Neutrophil (primary cell): ENCODE measurements around the gene FAM222A.

ENCODE experiments used
- H3K27ac ChIP-seq: fragments of 200-600 bp; sonication (generic); 2 replicates; pipeline ENCODE4 v1.5.1; 2016; ENCODE audit warnings: mild to moderate bottlenecking, moderate library complexity
- H3K27me3 ChIP-seq: fragments of 200-600 bp; sonication (generic); 2 replicates; pipeline ENCODE4 v1.6.0; 2016; ENCODE audit warnings: mild to moderate bottlenecking
- H3K36me3 ChIP-seq: fragments of 200-600 bp; sonication (generic); 2 replicates; pipeline ENCODE4 v1.5.1; 2017
- H3K4me1 ChIP-seq, 2 experiments: fragments of 200-600 bp in 1 of 2; sonication (generic) in 1 of 2; 1 replicate in 1 of 2; 2 replicates in 1 of 2; pipeline versions ENCODE4 v1.5.1 to v1.6.1; 2013 to 2016; ENCODE audit warnings: low read depth in 1 of 2, low read length in 1 of 2, mild to moderate bottlenecking in 1 of 2, moderate library complexity in 1 of 2; ENCODE audit not compliant: control insufficient read depth in 1 of 2, insufficient read depth in 1 of 2
- H3K4me3 ChIP-seq, 2 experiments: fragments of 200-600 bp in 1 of 2; sonication (generic) in 1 of 2; 1 replicate in 1 of 2; 2 replicates in 1 of 2; pipeline ENCODE4 v1.5.1; 2013 to 2016; ENCODE audit warnings: low read depth in 1 of 2, low read length in 1 of 2, mild to moderate bottlenecking in 1 of 2, moderate library complexity in 1 of 2
- H3K9me3 ChIP-seq: fragments of 200-600 bp; sonication (generic); 2 replicates; pipeline ENCODE4 v1.5.1; 2016
- CTCF ChIP-seq: fragments of 200-600 bp; sonication (generic); IDR thresholded peaks from 2 replicates; pipeline ENCODE4 v1.5.1; 2016; ENCODE audit warnings: antibody characterized with exemption

Gene FAM222A

GRCh38 chr12:109685574-109686447 is 27.8 kb upstream of the FAM222A start:
- no peaks in the 10 kb centered on the region for H3K36me3 ChIP-seq
- TF ChIP-seq CTCF, result no peak

GRCh38 chr12:109686523-109686922 is 27.1 kb upstream of the FAM222A start:
- Histone ChIP-seq H3K27ac (no peak overlapping the region), H3K27me3 (peaks cover 7% of the 10 kb centered on the region), H3K4me3 (no peak overlapping the region), H3K9me3 (no peaks in the 10 kb centered on the region), H3K36me3 (no peaks in the 10 kb centered on the region), H3K4me1 (peaks cover 3 to 6% of the 10 kb centered on the region in 2 experiments)
- no peak for TF ChIP-seq CTCF

More at GRCh38 chr12:109685574-109686447, 27.8 kb upstream of the FAM222A start:
- no peak overlapping the region for H3K27ac ChIP-seq
- no peaks in the 10 kb centered on the region for H3K9me3 ChIP-seq
- H3K4me3 ChIP-seq, result no peak overlapping the region
- H3K27me3 ChIP-seq, result peaks cover 7% of the 10 kb centered on the region
- H3K4me1 ChIP-seq, result peaks cover 3 to 6% of the 10 kb centered on the region in 2 experiments

- H3K9me3 ChIP-seq, result no peaks in the 10 kb centered on the region
- peaks cover 3 to 6% of the 10 kb centered on the region in 2 experiments for H3K4me1 ChIP-seq
- no peak overlapping the region for H3K27ac ChIP-seq
- H3K27me3 ChIP-seq, result peaks cover 12% of the 10 kb centered on the region
- no peaks in the 10 kb centered on the region for H3K36me3 ChIP-seq
- TF ChIP-seq CTCF, result no peak
- no peak overlapping the region for H3K4me3 ChIP-seq
Observed at GRCh38 chr12:109687250-109687649, 26.4 kb upstream of the FAM222A start.

GRCh38 chr12:109689426-109689825 is 24.2 kb upstream of the FAM222A start:
- Histone ChIP-seq H3K4me1 (peaks cover 3 to 6% of the 10 kb centered on the region in 2 experiments), H3K36me3 (no peaks in the 10 kb centered on the region), H3K27ac (no peak overlapping the region), H3K27me3 (peaks cover 20% of the 10 kb centered on the region), H3K9me3 (no peaks in the 10 kb centered on the region), H3K4me3 (no peak overlapping the region)
- TF ChIP-seq CTCF, result no peak

GRCh38 chr12:109693160-109693559 is 20.5 kb upstream of the FAM222A start:
- Histone ChIP-seq H3K27me3 (peaks cover 20% of the 10 kb centered on the region), H3K4me3 (no peak overlapping the region), H3K4me1 (peaks cover 3 to 6% of the 10 kb centered on the region in 2 experiments), H3K9me3 (no peaks in the 10 kb centered on the region), H3K27ac (no peak overlapping the region), H3K36me3 (no peaks in the 10 kb centered on the region)
- TF ChIP-seq CTCF, result no peak
